ENCODE results near the gene PADI4. TPM values are rescaled to one million over a fixed set of nuclear protein-coding genes. Genes with fewer than 3 reads are reported as not detected.

The PADI4 gene
- total RNA-seq, 1 donor from 2014 or later = not detected

GRCh38 chr1:17375651-17376050 lies 67.7 kb downstream of the PADI4 start:
- Histone ChIP-seq H3K4me3 (no peak overlapping the region), H3K27ac (no peak overlapping the region), H3K27me3 (no peaks in the 10 kb centered on the region), H3K4me1 (no peaks in the 10 kb centered on the region), H3K36me3 (no peaks in the 10 kb centered on the region), H3K9me3 (no peaks in the 10 kb centered on the region)
- DNase-seq (ENCODE audit: low spot score in 2 of 2) = no peak
- no peak for TF ChIP-seq CTCF (IDR thresholded peaks at IDR 0.05)
- intact Hi-C loops (cut with DNase I) = no loop called here

- Histone ChIP-seq H3K4me3 (no peak overlapping the region), H3K36me3 (no peaks in the 10 kb centered on the region), H3K27ac (no peak overlapping the region), H3K9me3 (no peaks in the 10 kb centered on the region), H3K4me1 (no peaks in the 10 kb centered on the region), H3K27me3 (no peaks in the 10 kb centered on the region)
- no peak for DNase-seq (ENCODE audit: low spot score in 2 of 2)
- intact Hi-C loops (cut with DNase I) = no loop called here
- no peak for TF ChIP-seq CTCF (IDR thresholded peaks at IDR 0.05)
These were observed 69.4 kb downstream of the PADI4 start for GRCh38 chr1:17377325-17377953.

GRCh38 chr1:17381161-17381560 lies 73.2 kb downstream of the PADI4 start:
- Histone ChIP-seq H3K27ac (no peak overlapping the region), H3K36me3 (no peaks in the 10 kb centered on the region), H3K27me3 (no peaks in the 10 kb centered on the region), H3K9me3 (no peaks in the 10 kb centered on the region), H3K4me1 (no peaks in the 10 kb centered on the region), H3K4me3 (no peak overlapping the region)
- no peak for DNase-seq (ENCODE audit: low spot score in 2 of 2)
- TF ChIP-seq CTCF (IDR thresholded peaks at IDR 0.05) = no peak
- intact Hi-C loops (cut with DNase I) = no loop called here

GRCh38 chr1:17392199-17392740 lies 84.3 kb downstream of the PADI4 start:
- Histone ChIP-seq H3K27ac (no peak overlapping the region), H3K4me3 (no peak overlapping the region), H3K4me1 (no peaks in the 10 kb centered on the region), H3K9me3 (no peaks in the 10 kb centered on the region), H3K27me3 (no peaks in the 10 kb centered on the region), H3K36me3 (no peaks in the 10 kb centered on the region)
- no peak for DNase-seq (ENCODE audit: low spot score in 2 of 2)
- intact Hi-C loops (cut with DNase I) = no loop called here
- no peak for TF ChIP-seq CTCF (IDR thresholded peaks at IDR 0.05)

GRCh38 chr1:17393230-17393629 lies 85.2 kb downstream of the PADI4 start:
- Histone ChIP-seq H3K27ac (no peak overlapping the region), H3K36me3 (no peaks in the 10 kb centered on the region), H3K4me1 (no peaks in the 10 kb centered on the region), H3K27me3 (no peaks in the 10 kb centered on the region), H3K9me3 (no peaks in the 10 kb centered on the region), H3K4me3 (no peak overlapping the region)
- DNase-seq (ENCODE audit: low spot score in 2 of 2) = no peak
- intact Hi-C loops (cut with DNase I) = no loop called here
- no peak for TF ChIP-seq CTCF (IDR thresholded peaks at IDR 0.05)
